Dermis blood vessel endothelial cell (primary cell): ENCODE results near the gene CDC42BPA. TPM values are rescaled to one million over a fixed set of nuclear protein-coding genes. Genes with fewer than 3 reads are reported as not detected.
"Not testable (repeated sequence)": the region's sequence is repeated elsewhere in the genome, so short reads cannot be mapped to it uniquely, and the experiment has no call there.

Source experiments
- DNase-seq: peaks from one replicate; pipeline ENCODE4 v3.0.0; 2010
- total RNA-seq: library from RNA; depleted of rRNA; stranded (reverse); fragments of >200 nt; gene quantifications from 2 replicates; pipeline ENCODE4 v1.2.3, GENCODE V29; 2014

Gene CDC42BPA, protein sequence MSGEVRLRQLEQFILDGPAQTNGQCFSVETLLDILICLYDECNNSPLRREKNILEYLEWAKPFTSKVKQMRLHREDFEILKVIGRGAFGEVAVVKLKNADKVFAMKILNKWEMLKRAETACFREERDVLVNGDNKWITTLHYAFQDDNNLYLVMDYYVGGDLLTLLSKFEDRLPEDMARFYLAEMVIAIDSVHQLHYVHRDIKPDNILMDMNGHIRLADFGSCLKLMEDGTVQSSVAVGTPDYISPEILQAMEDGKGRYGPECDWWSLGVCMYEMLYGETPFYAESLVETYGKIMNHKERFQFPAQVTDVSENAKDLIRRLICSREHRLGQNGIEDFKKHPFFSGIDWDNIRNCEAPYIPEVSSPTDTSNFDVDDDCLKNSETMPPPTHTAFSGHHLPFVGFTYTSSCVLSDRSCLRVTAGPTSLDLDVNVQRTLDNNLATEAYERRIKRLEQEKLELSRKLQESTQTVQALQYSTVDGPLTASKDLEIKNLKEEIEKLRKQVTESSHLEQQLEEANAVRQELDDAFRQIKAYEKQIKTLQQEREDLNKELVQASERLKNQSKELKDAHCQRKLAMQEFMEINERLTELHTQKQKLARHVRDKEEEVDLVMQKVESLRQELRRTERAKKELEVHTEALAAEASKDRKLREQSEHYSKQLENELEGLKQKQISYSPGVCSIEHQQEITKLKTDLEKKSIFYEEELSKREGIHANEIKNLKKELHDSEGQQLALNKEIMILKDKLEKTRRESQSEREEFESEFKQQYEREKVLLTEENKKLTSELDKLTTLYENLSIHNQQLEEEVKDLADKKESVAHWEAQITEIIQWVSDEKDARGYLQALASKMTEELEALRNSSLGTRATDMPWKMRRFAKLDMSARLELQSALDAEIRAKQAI (N-terminal part only)
- 105 and 112 TPM in 2 replicates for total RNA-seq

GRCh38 chr1:227318016-227318852 lies at the start of gene CDC42BPA:
TSS of gene CDC42BPA (minus strand) at chr1:227318492. CDS start at chr1:227317182, 1,310 bp downstream.
- DNase-seq, result peak; percentile 95

- no peak for DNase-seq
Observed at GRCh38 chr1:227368009-227368408, 49.7 kb upstream of the CDC42BPA start.

GRCh38 chr1:227365473-227366431 lies 47.5 kb upstream of the CDC42BPA start:
- no peak for DNase-seq

GRCh38 chr1:227364657-227365056 lies 46.4 kb upstream of the CDC42BPA start:
- DNase-seq, result no peak

- no peak for DNase-seq
Observed at GRCh38 chr1:227363825-227364224, 45.5 kb upstream of the CDC42BPA start.

DNA sequence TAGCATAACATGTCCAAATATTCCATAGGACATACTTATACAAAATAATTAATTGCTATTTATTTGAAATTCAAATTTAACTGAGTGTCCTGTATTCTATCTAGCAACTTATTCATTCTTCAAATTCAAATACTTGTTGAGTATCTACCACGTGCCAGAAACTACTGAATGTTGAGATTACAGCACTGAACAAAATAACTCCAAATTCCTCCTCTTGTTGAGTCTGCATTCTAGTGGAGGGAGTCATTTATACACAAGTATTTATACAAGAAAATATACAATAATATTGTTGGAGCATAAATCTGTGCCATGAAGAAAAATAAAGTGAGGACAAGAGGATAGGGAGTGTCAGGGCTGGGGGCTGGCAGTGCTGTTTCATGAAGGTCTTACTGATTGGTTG lies 43.7 kb upstream of the CDC42BPA start:
- DNase-seq, result no peak

DNA sequence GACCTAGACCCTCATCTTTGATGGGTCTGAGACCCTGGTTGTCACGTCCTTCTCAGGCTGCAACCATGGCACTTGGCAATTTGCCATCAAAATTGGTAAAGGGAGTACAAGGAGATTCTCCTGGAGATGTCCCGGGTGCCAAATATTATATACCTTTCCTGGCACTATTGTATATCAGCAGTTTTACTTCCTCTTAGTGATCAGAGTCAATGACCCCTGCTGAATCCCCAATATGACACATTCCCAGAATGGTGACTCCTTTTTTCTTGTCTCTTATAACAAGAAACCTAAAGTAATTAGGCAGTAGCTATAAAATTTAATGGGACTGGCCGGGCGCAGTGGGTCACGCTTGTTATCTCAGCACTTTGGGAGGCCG lies 39.6 kb upstream of the CDC42BPA start:
- no peak for DNase-seq

- DNase-seq, result peak; percentile 98
Observed at GRCh38 chr1:227357171-227357926, 39.1 kb upstream of the CDC42BPA start.

DNA sequence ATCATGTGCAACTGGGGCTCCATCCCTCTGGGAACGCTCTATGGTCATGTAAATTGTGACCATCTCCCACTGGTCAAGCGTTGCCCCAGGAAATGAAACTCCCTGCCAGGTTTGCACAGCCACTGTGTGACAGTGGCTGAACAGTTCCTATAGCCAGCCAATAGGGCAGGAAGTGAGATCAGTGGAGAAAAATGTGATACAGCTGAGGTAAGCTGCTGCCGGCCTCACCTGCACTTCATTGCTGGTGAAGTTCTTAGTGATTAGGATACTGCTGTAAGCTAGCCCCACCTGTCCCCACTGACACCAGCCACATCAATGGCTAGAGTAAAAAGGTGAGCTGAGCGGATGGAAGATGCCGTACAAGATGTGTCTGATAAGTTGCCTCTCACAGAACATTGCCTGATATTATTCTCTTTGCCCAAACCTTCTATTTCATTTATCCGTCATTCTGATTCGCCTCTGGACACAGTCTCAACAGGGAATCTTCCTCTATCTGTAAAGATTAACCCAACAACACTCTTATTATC lies 38.4 kb upstream of the CDC42BPA start:
- peak; percentile 65 for DNase-seq

DNA sequence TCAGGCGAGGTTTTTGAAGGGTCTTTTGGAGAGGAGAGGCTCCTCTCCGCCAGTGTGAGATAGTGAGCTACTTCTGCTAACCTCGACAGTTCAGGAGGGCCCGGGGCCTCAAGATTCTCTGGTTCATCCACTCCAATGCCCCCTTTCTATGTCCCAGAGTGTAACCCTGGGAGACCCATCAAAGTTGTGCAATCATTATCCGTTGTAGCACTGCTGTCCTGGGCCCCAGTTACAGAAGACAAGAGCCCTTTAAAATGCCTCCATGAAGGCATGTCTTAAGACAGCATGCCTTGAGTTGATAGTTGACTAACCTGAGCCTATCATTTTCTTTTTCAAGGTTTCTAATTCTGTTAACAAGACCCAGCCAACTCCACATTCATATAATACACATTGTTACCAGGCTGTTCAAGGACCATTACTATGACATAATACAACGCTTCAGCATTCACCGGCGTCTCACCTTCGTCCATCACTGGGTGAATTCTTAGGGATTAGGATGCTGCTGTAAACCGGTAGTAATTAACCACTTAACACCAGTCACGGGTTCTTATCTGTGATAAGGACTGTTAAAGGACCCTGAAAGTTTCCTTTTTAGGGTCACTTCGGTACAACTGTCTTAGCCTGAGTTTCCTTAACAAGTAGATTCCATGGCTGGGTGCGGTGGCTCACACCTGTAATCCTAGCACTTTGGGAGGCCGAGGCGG lies 37.4 kb upstream of the CDC42BPA start:
- DNase-seq, result no peak

- no peak for DNase-seq
Observed at GRCh38 chr1:227353186-227353585, 34.9 kb upstream of the CDC42BPA start.

- DNase-seq, result not testable (repeated sequence)
Observed at GRCh38 chr1:227352164-227352563, 33.9 kb upstream of the CDC42BPA start.

GRCh38 chr1:227351443-227351842 lies 33.2 kb upstream of the CDC42BPA start:
- DNase-seq, result peak; percentile 92

- no peak for DNase-seq
Observed at GRCh38 chr1:227349967-227350366, 31.7 kb upstream of the CDC42BPA start.

GRCh38 chr1:227343727-227344551 lies 25.6 kb upstream of the CDC42BPA start:
- peak; percentile 43 for DNase-seq

- no peak for DNase-seq
Observed at GRCh38 chr1:227343206-227343605, 24.9 kb upstream of the CDC42BPA start.

- no peak for DNase-seq
Observed at GRCh38 chr1:227342075-227342829, 24.0 kb upstream of the CDC42BPA start.

DNA sequence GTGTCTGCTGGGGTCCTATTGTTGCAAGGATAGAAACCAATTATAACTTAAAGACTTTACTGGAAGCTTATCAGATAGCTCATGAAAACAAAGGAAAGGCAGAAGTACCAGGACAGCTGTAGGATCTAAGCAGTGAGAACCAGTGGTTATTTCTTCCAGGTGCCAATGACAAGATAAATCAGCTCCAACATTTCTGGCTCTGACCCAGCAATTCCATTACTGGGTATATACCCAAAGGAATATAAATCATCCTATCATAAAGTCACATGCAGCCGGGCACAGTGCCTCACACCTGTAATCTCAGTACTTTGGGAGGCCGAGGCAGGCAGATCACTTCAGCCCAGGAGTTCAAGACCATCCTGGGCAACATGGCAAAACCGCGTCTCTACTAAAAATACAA lies 17.8 kb upstream of the CDC42BPA start:
- DNase-seq, result not testable (repeated sequence)
